Right cardiac atrium (tissue), 5 donors: ENCODE data around the gene ARMS2. TPM values are rescaled to one million over a fixed set of nuclear protein-coding genes. Genes with fewer than 3 reads are reported as not detected.

Source experiments
- ATAC-seq, 2 donors: fragments of 200-7000 bp; cut with Tn5 transposase; one replicate each; pipeline versions ENCODE4 v1.8.0 to v1.9.1; 2020; ENCODE audit warnings: moderate library complexity in 2 of 2, mild to moderate bottlenecking in 1 of 2
- DNase-seq, 3 donors: peaks; one replicate each; pipeline ENCODE4 v3.0.0-alpha.2; 2020
- H3K27ac ChIP-seq: one replicate; pipeline ENCODE4 v1.5.1; 2013; ENCODE audit warnings: mild to moderate bottlenecking, low read length, control low read depth, moderate library complexity
- H3K27me3 ChIP-seq: one replicate; pipeline ENCODE4 v1.6.1; 2013; ENCODE audit not compliant: control insufficient read depth, insufficient read depth
- H3K4me1 ChIP-seq: one replicate; pipeline ENCODE4 v1.6.1; 2013; ENCODE audit warnings: low read length; ENCODE audit not compliant: control insufficient read depth, insufficient read depth
- H3K4me3 ChIP-seq: one replicate; pipeline ENCODE4 v1.5.1; 2013; ENCODE audit warnings: low read length, control low read depth
- H3K9me3 ChIP-seq: one replicate; pipeline ENCODE4 v1.6.1; 2013; ENCODE audit warnings: low read length; ENCODE audit not compliant: control insufficient read depth
- WGBS: extraction: QIAGEN DNeasy Blood & Tissue Kit; methylation state at CpG from one replicate; pipeline ENCODE4 v1.1.7; 2013; 5-methylcytosine and 5-hydroxymethylcytosine counted together
- intact Hi-C, 4 donors: fragments of 100-400 bp; cut with DNase I; formaldehyde crosslinking; loops; one replicate each; pipeline versions ENCODE4 v1.11.0 to v1.14.0; 2022 to 2023
- polyA plus RNA-seq: library from polyadenylated mRNA; stranded (reverse); fragments of 200-250 nt; gene quantifications from one replicate; pipeline ENCODE4 v1.2.3, GENCODE V29; 2013
- total RNA-seq, 4 donors: library from RNA; stranded (reverse); fragmentation: NEBNext Ultra II Directional; extraction: Animal tissue kit (Norgen Biotek cat#: 25700); gene quantifications; one replicate each; pipeline ENCODE4 v1.2.1, GENCODE V29; 2021
- donor health status: healthy with polysubstance abuse.
- donor health status: DM: no; HTN: yes; CAD: no.
- donor health status: DM: no; HTN: no; CAD: no.
- donor health status: DM: no; HTN: yes; CAD: no; lungs with severe emphysema.
- donor health status: DM: yes; HTN: yes; CAD: no.

Gene ARMS2
- total and polyA plus RNA-seq, 5 donors: not detected

- peaks cover 9% of the 10 kb centered on the region for H3K4me1 ChIP-seq
- peak overlapping the region; percentile 43 for H3K27ac ChIP-seq
- intact Hi-C loops: no loop called here
- DNase-seq (peak; percentile 72 to 91 (median 88)), ATAC-seq (peak; percentile 35 to 50)
- 13% methylated on average over 47 of the region's 47 CpGs for WGBS
- no peaks in the 10 kb centered on the region for H3K27me3 ChIP-seq
- H3K4me3 ChIP-seq: peak overlapping the region; percentile 74
- H3K9me3 ChIP-seq: no peaks in the 10 kb centered on the region
These were observed 8.3 kb downstream of the ARMS2 start for GRCh38 chr10:122462533-122463465.

GRCh38 chr10:122463466-122464249 is 9.2 kb downstream of the ARMS2 start:
- Histone ChIP-seq H3K4me1 (peaks cover 5% of the 10 kb centered on the region), H3K9me3 (no peaks in the 10 kb centered on the region), H3K27ac (no peak overlapping the region), H3K27me3 (no peaks in the 10 kb centered on the region), H3K4me3 (peak overlapping the region; percentile 74)
- DNase-seq: no peak
- intact Hi-C loops: no loop called here
- no peak for ATAC-seq
- 80% methylated on average over 17 of the region's 17 CpGs for WGBS

- no peak for ATAC-seq
- H3K4me3 ChIP-seq: no peak overlapping the region
- H3K27me3 ChIP-seq: no peaks in the 10 kb centered on the region
- WGBS: 94% methylated on average over 4 of the region's 4 CpGs
- H3K9me3 ChIP-seq: no peaks in the 10 kb centered on the region
- no peak for DNase-seq
- no peak overlapping the region for H3K27ac ChIP-seq
- intact Hi-C loops: no loop called here
- H3K4me1 ChIP-seq: peaks cover 4% of the 10 kb centered on the region
These were observed 9.7 kb downstream of the ARMS2 start for GRCh38 chr10:122464250-122464510.

- DNase-seq: no peak
- no peak for ATAC-seq
- no peaks in the 10 kb centered on the region for H3K27me3 ChIP-seq
- no peak overlapping the region for H3K27ac ChIP-seq
- intact Hi-C loops: no loop called here
- no peak overlapping the region for H3K4me3 ChIP-seq
- WGBS: 74% methylated on average over 11 of the region's 11 CpGs
- peaks cover 8% of the 10 kb centered on the region for H3K4me1 ChIP-seq
- H3K9me3 ChIP-seq: no peaks in the 10 kb centered on the region
These were observed 10.1 kb downstream of the ARMS2 start for GRCh38 chr10:122464586-122464985.

- ATAC-seq (no peak), DNase-seq (no peak)
- H3K4me3 ChIP-seq: no peak overlapping the region
- intact Hi-C loops: no loop called here
- H3K9me3 ChIP-seq: no peaks in the 10 kb centered on the region
- no peaks in the 10 kb centered on the region for H3K27me3 ChIP-seq
- H3K27ac ChIP-seq: no peak overlapping the region
- H3K4me1 ChIP-seq: peaks cover 8% of the 10 kb centered on the region
- 75% methylated on average over 6 of the region's 6 CpGs for WGBS
These were observed 11.1 kb downstream of the ARMS2 start for GRCh38 chr10:122465401-122466040.

- H3K4me1 ChIP-seq: peaks cover 8% of the 10 kb centered on the region
These were observed 12.5 kb downstream of the ARMS2 start for GRCh38 chr10:122466951-122467381.

GRCh38 chr10:122467701-122468100 is 13.2 kb downstream of the ARMS2 start:
- H3K27ac ChIP-seq: no peak overlapping the region
- 84% methylated on average over 6 of the region's 6 CpGs for WGBS
- no peaks in the 10 kb centered on the region for H3K9me3 ChIP-seq
- no peaks in the 10 kb centered on the region for H3K27me3 ChIP-seq
- H3K4me1 ChIP-seq: peaks cover 8% of the 10 kb centered on the region
- H3K4me3 ChIP-seq: no peak overlapping the region
- intact Hi-C loops: no loop called here
- no peak for ATAC-seq
- no peak for DNase-seq

More at GRCh38 chr10:122466951-122467381, 12.5 kb downstream of the ARMS2 start:
- DNase-seq (no peak), ATAC-seq (no peak)
- Histone ChIP-seq H3K27ac (no peak overlapping the region), H3K9me3 (no peaks in the 10 kb centered on the region), H3K27me3 (no peaks in the 10 kb centered on the region), H3K4me3 (no peak overlapping the region)
- 93% methylated on average over 8 of the region's 8 CpGs for WGBS
- intact Hi-C loops: no loop called here

GRCh38 chr10:122468307-122468925 is 14.0 kb downstream of the ARMS2 start:
- peaks cover 5% of the 10 kb centered on the region for H3K4me1 ChIP-seq
- no peak overlapping the region for H3K4me3 ChIP-seq
- no peak overlapping the region for H3K27ac ChIP-seq
- DNase-seq: no peak
- intact Hi-C loops: no loop called here
- no peaks in the 10 kb centered on the region for H3K9me3 ChIP-seq
- 83% methylated on average over 5 of the region's 5 CpGs for WGBS
- H3K27me3 ChIP-seq: no peaks in the 10 kb centered on the region
- ATAC-seq: no peak

- Histone ChIP-seq H3K27ac (peak overlapping the region; percentile 21), H3K4me1 (peaks cover 3% of the 10 kb centered on the region), H3K9me3 (no peaks in the 10 kb centered on the region), H3K4me3 (no peak overlapping the region), H3K27me3 (no peaks in the 10 kb centered on the region)
- intact Hi-C loops: no loop called here
- 50% methylated on average over 11 of the region's 11 CpGs for WGBS
- peak; percentile 76 to 77 for ATAC-seq
- DNase-seq: no peak
These were observed 14.7 kb downstream of the ARMS2 start for GRCh38 chr10:122468926-122469781.

- no peak overlapping the region for H3K4me3 ChIP-seq
- H3K27me3 ChIP-seq: no peaks in the 10 kb centered on the region
- DNase-seq (no peak), ATAC-seq (peak in 1 of 2 donors; percentile 49)
- no peaks in the 10 kb centered on the region for H3K9me3 ChIP-seq
- intact Hi-C loops: no loop called here
- no peak overlapping the region for H3K27ac ChIP-seq
- 69% methylated on average over 4 of the region's 4 CpGs for WGBS
- peaks cover 7% of the 10 kb centered on the region for H3K4me1 ChIP-seq
These were observed 15.4 kb downstream of the ARMS2 start for GRCh38 chr10:122469848-122470247.
